ENCODE measurements around the gene CTDSP2. TPM values are rescaled to one million over a fixed set of nuclear protein-coding genes. Genes with fewer than 3 reads are reported as not detected.
"Not testable (repeated sequence)": the region's sequence is repeated elsewhere in the genome, so short reads cannot be mapped to it uniquely, and the experiment has no call there.

CTDSP2 gene
- total and polyA plus RNA-seq, 4 donors: 51.2 to 252 (median 140) TPM

GRCh38 chr12:57826966-57827365 is 19.6 kb downstream of the CTDSP2 start:
- intact Hi-C loops (cut with DNase I): no loop called here
- peaks cover 0 to 6% of the 10 kb centered on the region in 2 donors for H3K4me1 ChIP-seq (ENCODE audit: control insufficient read depth in 1 of 2, insufficient read depth in 2 of 2, low read length in 2 of 2)

GRCh38 chr12:57826400-57826799 is 20.1 kb downstream of the CTDSP2 start:
- intact Hi-C loops (cut with DNase I): no loop called here
- peaks cover 13 to 43% of the 10 kb centered on the region in 2 donors for H3K36me3 ChIP-seq (ENCODE audit: control insufficient read depth in 1 of 2, insufficient read depth in 2 of 2, low read length in 1 of 2)
- H3K27me3 ChIP-seq (ENCODE audit: control insufficient read depth in 1 of 2, insufficient read depth in 2 of 2, low read length in 1 of 2): no peaks in the 10 kb centered on the region
- H3K9me3 ChIP-seq (ENCODE audit: control insufficient read depth, low read length): no peaks in the 10 kb centered on the region
- ATAC-seq (ENCODE audit: low FRiP score) (no peak), DNase-seq (no peak)
- 75 to 81% methylated on average over 2 of the region's 2 CpGs for WGBS, 2 donors
- H3K4me1 ChIP-seq (ENCODE audit: control insufficient read depth in 1 of 2, insufficient read depth in 2 of 2, low read length in 2 of 2): peaks cover 0 to 4% of the 10 kb centered on the region in 2 donors
- no peak overlapping the region for H3K4me3 ChIP-seq (ENCODE audit: low read length in 2 of 2)
- H3K27ac ChIP-seq (ENCODE audit: low read depth in 1 of 2, low read length in 2 of 2): no peak overlapping the region

More at GRCh38 chr12:57826966-57827365, 19.6 kb downstream of the CTDSP2 start:
- no peak for DNase-seq
- ATAC-seq (ENCODE audit: low FRiP score): no peak
- Histone ChIP-seq H3K36me3 (ENCODE audit: control insufficient read depth in 1 of 2, insufficient read depth in 2 of 2, low read length in 1 of 2) (peaks cover 13 to 43% of the 10 kb centered on the region in 2 donors), H3K4me3 (ENCODE audit: low read length in 2 of 2) (no peak overlapping the region), H3K9me3 (ENCODE audit: control insufficient read depth, low read length) (no peaks in the 10 kb centered on the region), H3K27ac (ENCODE audit: low read depth in 1 of 2, low read length in 2 of 2) (no peak overlapping the region), H3K27me3 (ENCODE audit: control insufficient read depth in 1 of 2, insufficient read depth in 2 of 2, low read length in 1 of 2) (no peaks in the 10 kb centered on the region)
- WGBS, 2 donors: 89 to 90% methylated on average over 1 of the region's 1 CpG

DNA sequence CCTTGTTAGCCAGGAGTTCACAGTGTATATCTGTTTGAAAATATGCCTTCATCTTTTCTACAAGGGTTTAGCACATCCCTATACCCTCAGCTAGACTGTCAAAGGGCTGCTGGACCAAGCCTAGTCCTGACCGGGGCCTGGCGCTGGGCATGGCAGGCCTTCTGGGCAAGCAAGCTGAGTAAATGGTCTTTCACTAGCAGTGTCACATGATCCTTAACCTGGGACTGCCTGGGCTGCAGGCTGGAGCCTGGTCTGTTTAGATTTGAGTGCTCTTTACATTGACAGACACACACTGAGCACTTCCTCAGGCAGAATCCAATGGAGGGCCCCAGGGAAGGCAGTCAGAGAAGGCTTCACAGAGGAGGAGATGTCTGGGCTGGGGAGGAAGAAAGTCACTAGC is 21.1 kb downstream of the CTDSP2 start:
- ATAC-seq (ENCODE audit: low FRiP score) (no peak), DNase-seq (no peak)
- no peak overlapping the region for H3K4me3 ChIP-seq (ENCODE audit: low read length in 2 of 2)
- WGBS, 2 donors: 75 to 80% methylated on average over 2 of the region's 2 CpGs
- H3K4me1 ChIP-seq (ENCODE audit: control insufficient read depth in 1 of 2, insufficient read depth in 2 of 2, low read length in 2 of 2): peaks cover 0 to 4% of the 10 kb centered on the region in 2 donors
- no peaks in the 10 kb centered on the region for H3K9me3 ChIP-seq (ENCODE audit: control insufficient read depth, low read length)
- peaks cover 13 to 45% of the 10 kb centered on the region in 2 donors for H3K36me3 ChIP-seq (ENCODE audit: control insufficient read depth in 1 of 2, insufficient read depth in 2 of 2, low read length in 1 of 2)
- H3K27ac ChIP-seq (ENCODE audit: low read depth in 1 of 2, low read length in 2 of 2): no peak overlapping the region
- intact Hi-C loops (cut with DNase I): no loop called here
- no peaks in the 10 kb centered on the region for H3K27me3 ChIP-seq (ENCODE audit: control insufficient read depth in 1 of 2, insufficient read depth in 2 of 2, low read length in 1 of 2)

- Histone ChIP-seq H3K27ac (ENCODE audit: low read depth in 1 of 2, low read length in 2 of 2) (no peak overlapping the region), H3K9me3 (ENCODE audit: control insufficient read depth, low read length) (no peaks in the 10 kb centered on the region), H3K27me3 (ENCODE audit: control insufficient read depth in 1 of 2, insufficient read depth in 2 of 2, low read length in 1 of 2) (no peaks in the 10 kb centered on the region), H3K4me1 (ENCODE audit: control insufficient read depth in 1 of 2, insufficient read depth in 2 of 2, low read length in 2 of 2) (no peaks in the 10 kb centered on the region), H3K4me3 (ENCODE audit: low read length in 2 of 2) (no peak overlapping the region), H3K36me3 (ENCODE audit: control insufficient read depth in 1 of 2, insufficient read depth in 2 of 2, low read length in 1 of 2) (peaks cover 14 to 42% of the 10 kb centered on the region in 2 donors)
- ATAC-seq (ENCODE audit: low FRiP score) (no peak), DNase-seq (no peak)
- intact Hi-C loops (cut with DNase I): no loop called here
- 83 to 85% methylated on average over 18 of the region's 18 CpGs for WGBS, 2 donors
Observed at GRCh38 chr12:57823908-57824640, 22.5 kb downstream of the CTDSP2 start.

DNA sequence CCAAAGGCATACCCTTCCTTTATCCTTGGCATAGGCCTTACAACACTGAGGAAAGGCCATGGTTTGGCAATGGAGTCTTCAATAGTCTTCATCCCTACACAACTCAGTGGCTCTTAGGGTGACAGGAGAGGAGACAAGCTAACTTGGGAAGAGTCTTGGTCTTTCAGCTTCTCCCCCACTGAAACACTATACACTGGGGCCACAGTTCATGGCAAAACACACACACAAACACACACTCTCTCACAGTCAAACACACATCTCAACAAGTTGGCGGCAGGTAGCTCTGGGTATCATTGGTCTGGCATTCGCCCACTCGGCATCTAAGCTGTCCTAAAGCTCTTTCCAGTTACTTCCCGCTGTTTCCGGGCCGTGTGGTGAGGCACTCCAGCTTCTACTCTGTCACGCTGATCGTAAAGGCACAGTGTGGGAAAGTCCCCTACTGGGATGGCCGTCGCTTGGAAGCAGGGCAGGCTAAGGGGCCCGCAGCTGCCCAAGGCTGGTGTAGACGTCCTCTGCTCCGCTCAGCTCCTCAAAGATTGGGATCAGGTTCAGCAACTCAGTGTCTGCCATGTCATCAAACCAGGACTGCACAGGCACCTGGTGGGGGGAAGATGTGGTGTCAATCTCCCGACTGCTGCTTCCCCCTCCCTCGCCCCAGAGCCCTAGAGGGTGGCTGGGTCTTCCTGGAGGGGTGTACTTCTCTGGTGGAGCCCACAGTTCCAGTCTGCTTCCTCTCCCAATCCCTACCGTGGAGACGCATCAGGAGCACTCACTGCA is 23.2 kb downstream of the CTDSP2 start:
- WGBS, 2 donors: 74% methylated on average over 17 of the region's 17 CpGs
- no peaks in the 10 kb centered on the region for H3K4me1 ChIP-seq (ENCODE audit: control insufficient read depth in 1 of 2, insufficient read depth in 2 of 2, low read length in 2 of 2)
- intact Hi-C loops (cut with DNase I): no loop called here
- H3K27me3 ChIP-seq (ENCODE audit: control insufficient read depth in 1 of 2, insufficient read depth in 2 of 2, low read length in 1 of 2): no peaks in the 10 kb centered on the region
- no peak overlapping the region for H3K27ac ChIP-seq (ENCODE audit: low read depth in 1 of 2, low read length in 2 of 2)
- DNase-seq (no peak), ATAC-seq (ENCODE audit: low FRiP score) (no peak)
- H3K4me3 ChIP-seq (ENCODE audit: low read length in 2 of 2): no peak overlapping the region
- peaks cover 16 to 41% of the 10 kb centered on the region in 2 donors for H3K36me3 ChIP-seq (ENCODE audit: control insufficient read depth in 1 of 2, insufficient read depth in 2 of 2, low read length in 1 of 2)
- no peaks in the 10 kb centered on the region for H3K9me3 ChIP-seq (ENCODE audit: control insufficient read depth, low read length)

- DNase-seq: no peak
- Histone ChIP-seq H3K27me3 (ENCODE audit: control insufficient read depth in 1 of 2, insufficient read depth in 2 of 2, low read length in 1 of 2) (no peaks in the 10 kb centered on the region), H3K4me3 (ENCODE audit: low read length in 2 of 2) (no peak overlapping the region), H3K9me3 (ENCODE audit: control insufficient read depth, low read length) (no peaks in the 10 kb centered on the region), H3K4me1 (ENCODE audit: control insufficient read depth in 1 of 2, insufficient read depth in 2 of 2, low read length in 2 of 2) (no peaks in the 10 kb centered on the region), H3K27ac (ENCODE audit: low read depth in 1 of 2, low read length in 2 of 2) (no peak overlapping the region), H3K36me3 (ENCODE audit: control insufficient read depth in 1 of 2, insufficient read depth in 2 of 2, low read length in 1 of 2) (peaks cover 16 to 37% of the 10 kb centered on the region in 2 donors)
- 75% methylated on average over 10 of the region's 10 CpGs for WGBS, 2 donors
- intact Hi-C loops (cut with DNase I): no loop called here
- ATAC-seq (ENCODE audit: low FRiP score): no peak
Observed at GRCh38 chr12:57822392-57823130, 24.0 kb downstream of the CTDSP2 start.

DNA sequence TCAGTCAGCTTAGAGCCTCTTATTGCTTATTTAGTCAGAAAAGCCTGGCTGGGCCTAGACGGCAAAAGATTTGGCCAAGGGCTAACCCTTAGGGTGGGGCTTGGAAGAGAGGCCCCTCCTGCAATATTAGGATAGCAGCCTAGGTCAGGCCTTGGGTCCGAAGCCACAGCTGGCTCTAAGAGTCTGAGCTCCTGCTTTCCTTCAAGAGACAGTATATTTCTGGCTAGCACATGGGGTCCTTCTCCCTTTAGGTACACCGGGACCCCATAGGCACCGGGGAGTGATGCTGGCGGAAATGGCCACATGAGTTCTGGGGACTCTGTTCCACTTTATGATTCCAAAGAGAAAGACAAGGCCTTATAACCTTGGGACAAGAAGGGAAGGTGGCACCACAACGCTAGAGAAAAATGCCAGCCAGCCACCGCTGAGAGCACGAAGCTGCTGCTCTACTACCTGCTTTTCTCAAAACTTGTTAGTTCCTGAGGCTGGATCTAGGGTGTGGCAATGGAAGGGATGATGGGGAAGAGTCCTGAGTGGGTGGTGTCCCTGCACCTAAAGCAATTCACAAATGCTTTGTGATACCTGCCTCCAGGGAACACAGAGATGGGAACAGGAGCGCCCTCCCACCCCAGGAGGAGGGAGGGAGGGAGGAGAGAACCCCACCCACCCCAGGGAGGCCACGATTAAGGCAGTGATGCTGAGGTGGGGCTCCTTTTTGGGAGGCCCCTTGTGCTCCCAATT is 24.9 kb downstream of the CTDSP2 start:
- no peaks in the 10 kb centered on the region for H3K4me1 ChIP-seq (ENCODE audit: control insufficient read depth in 1 of 2, insufficient read depth in 2 of 2, low read length in 2 of 2)
- ATAC-seq (ENCODE audit: low FRiP score): no peak
- H3K4me3 ChIP-seq (ENCODE audit: low read length in 2 of 2): no peak overlapping the region
- H3K27ac ChIP-seq (ENCODE audit: low read depth in 1 of 2, low read length in 2 of 2): no peak overlapping the region
- WGBS, 2 donors: 67 to 75% methylated on average over 10 of the region's 10 CpGs
- H3K27me3 ChIP-seq (ENCODE audit: control insufficient read depth in 1 of 2, insufficient read depth in 2 of 2, low read length in 1 of 2): no peaks in the 10 kb centered on the region
- H3K9me3 ChIP-seq (ENCODE audit: control insufficient read depth, low read length): no peaks in the 10 kb centered on the region
- intact Hi-C loops (cut with DNase I): no loop called here
- DNase-seq: no peak
- peaks cover 14 to 31% of the 10 kb centered on the region in 2 donors for H3K36me3 ChIP-seq (ENCODE audit: control insufficient read depth in 1 of 2, insufficient read depth in 2 of 2, low read length in 1 of 2)

DNA sequence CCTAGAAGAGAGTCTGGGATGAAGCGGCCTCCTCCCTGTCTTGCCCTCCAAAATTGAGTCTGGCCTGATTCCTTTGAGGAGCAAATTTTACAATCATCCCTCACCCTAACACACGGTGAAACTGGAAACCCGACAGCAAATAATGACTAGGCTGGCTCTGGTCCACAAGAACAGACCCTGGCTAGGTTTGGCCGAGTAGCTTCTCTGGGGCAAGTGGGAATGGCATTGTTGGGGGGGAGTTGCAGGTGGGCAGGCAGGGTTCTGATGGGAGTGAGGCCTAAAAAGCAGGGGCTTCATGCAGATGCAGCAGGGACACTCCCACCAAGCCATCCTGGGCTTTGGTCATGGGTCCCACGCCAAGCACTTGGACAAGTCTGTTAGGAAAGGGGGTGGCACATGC is 25.5 kb downstream of the CTDSP2 start:
- intact Hi-C loops (cut with DNase I); H3K27ac ChIP-seq (ENCODE audit: low read depth in 1 of 2, low read length in 2 of 2); ATAC-seq (ENCODE audit: low FRiP score); H3K9me3 ChIP-seq (ENCODE audit: control insufficient read depth, low read length); DNase-seq; H3K4me3 ChIP-seq (ENCODE audit: low read length in 2 of 2); H3K27me3 ChIP-seq (ENCODE audit: control insufficient read depth in 1 of 2, insufficient read depth in 2 of 2, low read length in 1 of 2); H3K4me1 ChIP-seq (ENCODE audit: control insufficient read depth in 1 of 2, insufficient read depth in 2 of 2, low read length in 2 of 2): not testable (repeated sequence)
- H3K36me3 ChIP-seq (ENCODE audit: control insufficient read depth in 1 of 2, insufficient read depth in 2 of 2, low read length in 1 of 2): peaks cover 12 to 26% of the 10 kb centered on the region in 2 donors
- WGBS, 2 donors: 48 to 52% methylated on average over 5 of the region's 5 CpGs
